MCF 10A (cell line): ENCODE data around the gene RIN3. TPM values are rescaled to one million over a fixed set of nuclear protein-coding genes. Genes with fewer than 3 reads are reported as not detected.

Experiments
- BruUV-seq: library from RNA; stranded (reverse); fragments of 400-500 nt; replicated peaks from 2 replicates; lab custom pipeline; 2021; lab: Mats Ljungman, UMichigan
- CTCF ChIA-PET: fragments of 300-600 bp; sonication (Branson Sonifier 250); formaldehyde crosslinking; extraction: SDS; loops from one replicate; lab custom pipeline; 2021; ENCODE audit warnings: antibody characterized with exemption, inconsistent platforms; lab: Yijun Ruan, JAX
- POLR2A ChIA-PET: fragments of 300-600, 350-650 bp; sonication (Branson Sonifier 250); formaldehyde crosslinking; extraction: SDS; loops from one replicate; lab custom pipeline; 2020; ENCODE audit warnings: antibody characterized with exemption, inconsistent platforms; lab: Yijun Ruan, JAX
- DNase-seq: peaks from one replicate; pipeline ENCODE4 v3.0.0-alpha.2; 2018; ENCODE audit not compliant: unreplicated experiment
- H3K27ac Mint-ChIP-seq: one replicate; pipeline ENCODE4 v1.8.0; 2022; ENCODE audit warnings: mild to moderate bottlenecking, low read depth, mixed read lengths; ENCODE audit not compliant: unreplicated experiment
- H3K27me3 Mint-ChIP-seq: one replicate; pipeline ENCODE4 v1.8.0; 2022; ENCODE audit warnings: mixed read lengths; ENCODE audit not compliant: insufficient read depth, unreplicated experiment
- H3K36me3 Mint-ChIP-seq: one replicate; pipeline ENCODE4 v1.8.0; 2022; ENCODE audit warnings: mild to moderate bottlenecking, moderate library complexity, mixed read lengths; ENCODE audit not compliant: insufficient read depth, unreplicated experiment
- H3K4me1 Mint-ChIP-seq: one replicate; pipeline ENCODE4 v1.8.0; 2022; ENCODE audit warnings: mixed read lengths; ENCODE audit not compliant: insufficient read depth, unreplicated experiment
- H3K4me3 Mint-ChIP-seq: one replicate; pipeline ENCODE4 v1.8.0; 2022; ENCODE audit warnings: mild to moderate bottlenecking, moderate library complexity, mixed read lengths; ENCODE audit not compliant: unreplicated experiment
- H3K9me3 Mint-ChIP-seq: one replicate; pipeline ENCODE4 v1.8.0; 2022; ENCODE audit warnings: mixed read lengths; ENCODE audit not compliant: unreplicated experiment
- intact Hi-C: fragments of 100-400 bp; cut with micrococcal nuclease; formaldehyde crosslinking; loops from 2 replicates; pipeline ENCODE4 v1.14.1; 2022
- total RNA-seq: library from RNA; stranded (reverse); gene quantifications from 2 replicates; pipeline ENCODE4 v1.2.3, GENCODE V29; 2022
- TF ChIP-seq, protein P1 (sequence below): fragments of 200-600 bp; IDR thresholded peaks from one replicate; pipeline ENCODE4 v1.8.0; 2022; ENCODE audit warnings: antibody characterized with exemption, mild to moderate bottlenecking; ENCODE audit not compliant: unreplicated experiment

Gene RIN3
- total RNA-seq, 1 experiment from 2014 or later: 14.2 TPM

DNA sequence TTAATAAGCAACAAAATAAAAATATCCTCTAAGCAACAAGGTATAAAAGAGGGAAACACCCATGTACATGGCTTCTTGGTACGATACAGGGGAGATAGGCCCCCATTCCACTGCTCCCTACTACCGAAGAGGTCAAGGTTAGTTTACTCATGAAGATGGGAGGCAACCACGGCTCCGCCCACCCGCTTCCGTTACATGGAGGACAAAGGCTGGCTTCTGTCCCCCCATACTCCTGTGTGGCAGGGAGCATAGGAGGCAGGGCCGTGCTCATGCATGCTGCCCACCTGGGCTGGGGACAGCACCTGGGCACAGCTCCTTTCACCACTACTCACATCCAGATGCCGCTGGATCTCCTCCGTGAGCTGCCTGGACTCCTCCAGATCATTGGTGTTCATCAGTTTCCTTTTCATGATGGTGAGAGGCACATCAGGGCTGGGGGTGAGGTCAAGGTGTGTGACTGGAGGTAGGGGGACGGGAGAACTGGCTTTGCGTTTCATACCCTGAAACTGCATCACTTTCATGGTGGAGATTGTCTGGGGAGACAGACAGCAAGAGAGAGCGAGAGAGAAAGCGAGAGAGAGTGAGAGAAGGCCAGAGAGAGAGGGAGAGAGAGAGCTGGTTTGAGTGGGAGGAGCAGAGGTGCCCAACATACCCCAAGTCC, 195.9 kb downstream of the RIN3 start:
- CTCF ChIA-PET: interaction anchor here (0.6 to 9.9 kb wide), 4 partner anchors 19 to 80 kb away, joined by 3 to 106 read pairs (median 3); no protein-coding TSS in a partner anchor
- Mint-ChIP-seq H3K27ac (no peak overlapping the region), H3K9me3 (no peaks in the 10 kb centered on the region), H3K4me3 (no peak overlapping the region), H3K4me1 (no peaks in the 10 kb centered on the region), H3K36me3 (peaks cover 12% of the 10 kb centered on the region), H3K27me3 (no peaks in the 10 kb centered on the region)
- POLR2A ChIA-PET: interaction anchor here (0.6 to 2.1 kb wide), 3 partner anchors 39 to 508 kb away, joined by 3 to 6 read pairs (median 5); partner anchors contain the start of gene LGMN
- DNase-seq: no peak
- intact Hi-C loops: no loop called here
- TF ChIP-seq, protein P1, sequence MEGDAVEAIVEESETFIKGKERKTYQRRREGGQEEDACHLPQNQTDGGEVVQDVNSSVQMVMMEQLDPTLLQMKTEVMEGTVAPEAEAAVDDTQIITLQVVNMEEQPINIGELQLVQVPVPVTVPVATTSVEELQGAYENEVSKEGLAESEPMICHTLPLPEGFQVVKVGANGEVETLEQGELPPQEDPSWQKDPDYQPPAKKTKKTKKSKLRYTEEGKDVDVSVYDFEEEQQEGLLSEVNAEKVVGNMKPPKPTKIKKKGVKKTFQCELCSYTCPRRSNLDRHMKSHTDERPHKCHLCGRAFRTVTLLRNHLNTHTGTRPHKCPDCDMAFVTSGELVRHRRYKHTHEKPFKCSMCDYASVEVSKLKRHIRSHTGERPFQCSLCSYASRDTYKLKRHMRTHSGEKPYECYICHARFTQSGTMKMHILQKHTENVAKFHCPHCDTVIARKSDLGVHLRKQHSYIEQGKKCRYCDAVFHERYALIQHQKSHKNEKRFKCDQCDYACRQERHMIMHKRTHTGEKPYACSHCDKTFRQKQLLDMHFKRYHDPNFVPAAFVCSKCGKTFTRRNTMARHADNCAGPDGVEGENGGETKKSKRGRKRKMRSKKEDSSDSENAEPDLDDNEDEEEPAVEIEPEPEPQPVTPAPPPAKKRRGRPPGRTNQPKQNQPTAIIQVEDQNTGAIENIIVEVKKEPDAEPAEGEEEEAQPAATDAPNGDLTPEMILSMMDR: no peak
- no TSS peak for BruUV-seq

DNA sequence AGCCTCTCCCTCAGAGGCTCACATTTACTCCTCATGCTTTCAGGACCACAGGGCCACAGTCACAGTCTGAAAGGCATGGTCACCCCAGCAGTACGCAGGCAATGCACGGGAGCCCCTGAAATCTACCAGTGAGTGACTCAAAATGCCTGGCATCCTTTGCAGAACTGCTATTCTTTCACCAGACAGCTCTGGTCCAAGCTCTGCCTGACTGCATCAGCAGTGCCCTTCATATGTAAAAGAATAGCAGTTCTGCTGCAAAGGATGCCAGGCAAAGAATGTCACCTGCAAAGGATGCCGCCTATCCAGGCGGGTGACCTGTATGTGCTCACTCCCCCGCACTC, 196.4 kb downstream of the RIN3 start:
- Mint-ChIP-seq H3K27ac (no peak overlapping the region), H3K9me3 (no peaks in the 10 kb centered on the region), H3K4me3 (no peak overlapping the region), H3K36me3 (peaks cover 12% of the 10 kb centered on the region), H3K27me3 (no peaks in the 10 kb centered on the region), H3K4me1 (no peaks in the 10 kb centered on the region)
- intact Hi-C loops: no loop called here
- TF ChIP-seq, protein P1: no peak
- no TSS peak for BruUV-seq
- DNase-seq: no peak
- CTCF ChIA-PET: interaction anchor here (0.7 to 9.9 kb wide), 2 partner anchors 74 to 572 kb away, joined by 3 to 106 read pairs; no protein-coding TSS in a partner anchor
- POLR2A ChIA-PET: interaction anchor here (0.6 to 2.1 kb wide), 3 partner anchors 39 to 508 kb away, joined by 3 to 6 read pairs (median 5); partner anchors contain the start of gene LGMN

DNA sequence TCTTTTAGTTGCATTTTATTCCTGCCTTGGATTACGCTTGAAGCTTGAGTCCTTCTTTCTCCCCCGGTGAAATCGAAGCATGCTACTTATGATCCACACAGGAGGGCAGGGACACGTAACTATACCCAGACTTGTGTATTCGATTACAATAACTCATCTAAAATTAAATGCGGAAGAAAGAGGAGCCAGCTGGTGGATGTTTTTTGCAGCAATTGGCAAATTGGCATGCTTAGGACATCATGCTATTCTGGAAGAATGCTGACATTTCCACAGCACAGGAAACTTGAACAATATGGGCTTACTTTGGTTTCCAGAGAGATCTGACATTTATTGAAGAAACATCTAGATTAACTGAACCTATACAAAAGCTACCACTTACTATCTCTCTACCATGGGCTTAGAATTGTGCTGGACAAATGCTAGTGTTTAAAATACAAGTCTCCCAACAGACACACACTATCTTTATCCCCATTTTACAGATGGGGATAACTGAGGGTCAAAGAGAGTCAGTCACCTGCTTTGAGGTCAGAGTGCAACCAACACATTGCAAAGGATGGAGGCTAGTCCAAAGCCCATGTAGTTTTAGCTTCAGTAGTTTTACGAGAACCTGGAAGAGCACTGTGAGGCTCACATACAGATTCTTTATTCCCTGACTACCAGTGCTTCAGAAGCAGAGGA, 198.5 kb downstream of the RIN3 start:
- no peak for DNase-seq
- CTCF ChIA-PET: interaction anchor here (0.5 to 9.9 kb wide), 4 partner anchors 64 to 79 kb away, joined by 3 to 106 read pairs (median 4); no protein-coding TSS in a partner anchor
- Mint-ChIP-seq H3K4me1 (no peaks in the 10 kb centered on the region), H3K4me3 (no peak overlapping the region), H3K36me3 (peaks cover 5% of the 10 kb centered on the region), H3K27me3 (no peaks in the 10 kb centered on the region), H3K9me3 (no peaks in the 10 kb centered on the region), H3K27ac (no peak overlapping the region)
- intact Hi-C loops: no loop called here
- TF ChIP-seq, protein P1: no peak
- POLR2A ChIA-PET: no interaction called here
- no TSS peak for BruUV-seq

DNA sequence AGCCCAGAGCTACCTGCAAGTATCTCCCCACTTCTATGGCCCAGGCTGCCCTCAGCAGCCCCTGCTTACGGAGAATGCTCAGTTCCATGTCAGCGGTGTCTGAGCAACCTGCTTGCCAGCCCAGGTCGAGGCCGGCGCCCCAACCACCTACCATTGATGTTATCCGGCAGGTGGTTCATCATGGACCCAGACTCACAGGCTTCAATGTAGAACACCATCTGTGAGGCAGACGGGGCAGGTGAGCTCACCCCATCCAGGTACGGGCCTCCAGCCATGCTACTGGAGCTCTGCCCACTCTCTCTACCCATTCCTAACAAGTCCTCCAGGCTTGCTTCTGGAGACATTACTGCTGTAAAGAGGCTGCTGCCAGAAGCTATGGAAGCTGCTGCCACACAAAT, 199.1 kb downstream of the RIN3 start:
- H3K4me3 Mint-ChIP-seq: no peak overlapping the region
- POLR2A ChIA-PET: no interaction called here
- H3K27me3 Mint-ChIP-seq: no peaks in the 10 kb centered on the region
- CTCF ChIA-PET: interaction anchor here (0.5 to 9.9 kb wide), 5 partner anchors 19 to 79 kb away, joined by 3 to 106 read pairs (median 3); no protein-coding TSS in a partner anchor
- no peaks in the 10 kb centered on the region for H3K9me3 Mint-ChIP-seq
- H3K27ac Mint-ChIP-seq: no peak overlapping the region
- DNase-seq: no peak
- TF ChIP-seq, protein P1: no peak
- intact Hi-C loops: no loop called here
- no peaks in the 10 kb centered on the region for H3K36me3 Mint-ChIP-seq
- no TSS peak for BruUV-seq
- H3K4me1 Mint-ChIP-seq: no peaks in the 10 kb centered on the region
